WTC11 (cell line): Measurements from ENCODE around the gene TREH. TPM values are rescaled to one million over a fixed set of nuclear protein-coding genes. Genes with fewer than 3 reads are reported as not detected.

Source experiments
- ATAC-seq: fragments of 200-7000 bp; cut with Tn5 transposase; 2 replicates; pipeline ENCODE4 v1.10.0; 2021; ENCODE audit warnings: mild to moderate bottlenecking, moderate library complexity
- CTCF ChIA-PET: fragments of 300-600 bp; sonication (Branson Sonifier 250); formaldehyde crosslinking; loops from one replicate; lab custom pipeline; 2021; ENCODE audit warnings: antibody characterized with exemption; lab: Charles Lee
- POLR2A ChIA-PET: fragments of 350-600 bp; sonication (Branson Sonifier 250); formaldehyde crosslinking; loops from one replicate; lab custom pipeline; 2021; ENCODE audit warnings: antibody characterized with exemption; lab: Charles Lee
- DNase-seq: peaks from one replicate; pipeline ENCODE4 v3.0.0; 2021; ENCODE audit warnings: low spot score
- H3K27ac Mint-ChIP-seq: 2 replicates; pipeline ENCODE4 v1.8.0; 2021; ENCODE audit warnings: mixed read lengths
- H3K27me3 Mint-ChIP-seq: 2 replicates; pipeline ENCODE4 v1.8.0; 2021; ENCODE audit warnings: low read depth, mild to moderate bottlenecking, moderate library complexity, mixed read lengths
- H3K36me3 Mint-ChIP-seq: 2 replicates; pipeline ENCODE4 v1.8.0; 2021; ENCODE audit warnings: mixed read lengths
- H3K4me1 Mint-ChIP-seq: 2 replicates; pipeline ENCODE4 v1.8.0; 2022; ENCODE audit warnings: mixed read lengths
- H3K4me3 Mint-ChIP-seq: 2 replicates; pipeline ENCODE4 v1.8.0; 2021; ENCODE audit warnings: mild to moderate bottlenecking, moderate library complexity, mixed read lengths
- H3K9me3 Mint-ChIP-seq: 2 replicates; pipeline ENCODE4 v1.8.0; 2021; ENCODE audit warnings: mixed read lengths
- ATF1 ChIP-seq: sonication (generic); formaldehyde crosslinking; IDR thresholded peaks from 2 replicates; pipeline ENCODE4 v1.8.1; 2023; ENCODE audit warnings: mild to moderate bottlenecking, moderate library complexity, missing genetic modification reagents
- CREB1 ChIP-seq: sonication (generic); formaldehyde crosslinking; IDR thresholded peaks from 2 replicates; pipeline ENCODE4 v1.8.0; 2023; ENCODE audit warnings: mild to moderate bottlenecking, missing genetic modification reagents
- E2F4 ChIP-seq: sonication (generic); formaldehyde crosslinking; IDR thresholded peaks from 2 replicates; pipeline ENCODE4 v1.8.1; 2022; ENCODE audit warnings: low read depth, mild to moderate bottlenecking, moderate library complexity, missing genetic modification reagents, borderline replicate concordance
- ELF4 ChIP-seq: sonication (generic); formaldehyde crosslinking; IDR thresholded peaks from 2 replicates; pipeline ENCODE4 v1.8.1; 2022; ENCODE audit warnings: low read depth, mild to moderate bottlenecking, moderate library complexity, missing genetic modification reagents
- FOXJ3 ChIP-seq: sonication (generic); formaldehyde crosslinking; IDR thresholded peaks from 2 replicates; pipeline ENCODE4 v1.9.0; 2021; ENCODE audit warnings: missing genetic modification reagents, mild to moderate bottlenecking, borderline replicate concordance
- FOXK1 ChIP-seq: sonication (generic); formaldehyde crosslinking; IDR thresholded peaks from 2 replicates; pipeline ENCODE4 v1.8.0; 2022; ENCODE audit warnings: mild to moderate bottlenecking, moderate library complexity, missing genetic modification reagents
- GTF2I ChIP-seq: fragments of 250-450 bp; sonication (Bioruptor Pico); conservative IDR thresholded peaks from 2 replicates; pipeline ENCODE4 v1.4.0; 2021; ENCODE audit warnings: mild to moderate bottlenecking
- MYBL2 ChIP-seq: sonication (generic); formaldehyde crosslinking; IDR thresholded peaks from 2 replicates; pipeline ENCODE4 v1.8.1; 2023; ENCODE audit warnings: mild to moderate bottlenecking, moderate library complexity, missing genetic modification reagents
- NFE2L1 ChIP-seq: sonication (generic); formaldehyde crosslinking; IDR thresholded peaks from 2 replicates; pipeline ENCODE4 v1.8.1; 2023; ENCODE audit warnings: missing genetic modification reagents
- NR2C2 ChIP-seq: sonication (generic); formaldehyde crosslinking; IDR thresholded peaks from 2 replicates; pipeline ENCODE4 v1.8.0; 2022; ENCODE audit warnings: mild to moderate bottlenecking, missing genetic modification reagents
- PRRX2 ChIP-seq: fragments of 250-450 bp; sonication (Bioruptor Pico); IDR thresholded peaks from 2 replicates; pipeline ENCODE4 v1.8.0; 2021; ENCODE audit warnings: mild to moderate bottlenecking
- RELA ChIP-seq: sonication (generic); formaldehyde crosslinking; IDR thresholded peaks from 2 replicates; pipeline ENCODE4 v1.8.1; 2022; ENCODE audit warnings: missing genetic modification reagents, mild to moderate bottlenecking, borderline replicate concordance
- SP1 ChIP-seq: sonication (generic); formaldehyde crosslinking; conservative IDR thresholded peaks from 2 replicates; pipeline ENCODE4 v1.8.1; 2022; ENCODE audit warnings: missing genetic modification reagents
- STAT6 ChIP-seq: sonication (generic); formaldehyde crosslinking; conservative IDR thresholded peaks from 2 replicates; pipeline ENCODE4 v1.8.1; 2023; ENCODE audit warnings: mild to moderate bottlenecking, low read depth, missing genetic modification reagents, moderate library complexity
- TP53 ChIP-seq: sonication (generic); formaldehyde crosslinking; IDR thresholded peaks from 2 replicates; pipeline ENCODE4 v1.8.1; 2023; ENCODE audit warnings: mild to moderate bottlenecking, missing genetic modification reagents
- USF2 ChIP-seq: sonication (generic); formaldehyde crosslinking; IDR thresholded peaks from 2 replicates; pipeline ENCODE4 v1.8.1; 2023; ENCODE audit warnings: mild to moderate bottlenecking, missing genetic modification reagents, moderate library complexity
- ZBTB21 ChIP-seq: sonication (generic); formaldehyde crosslinking; IDR thresholded peaks from 2 replicates; pipeline ENCODE4 v1.8.1; 2023; ENCODE audit warnings: mild to moderate bottlenecking, missing genetic modification reagents, borderline replicate concordance
- ZNF121 ChIP-seq: sonication (generic); formaldehyde crosslinking; IDR thresholded peaks from 2 replicates; pipeline ENCODE4 v1.8.0; 2023; ENCODE audit warnings: missing genetic modification reagents
- ZNF396 ChIP-seq: fragments of 250-450 bp; sonication (Bioruptor Pico); IDR thresholded peaks from 2 replicates; pipeline ENCODE4 v1.8.0; 2021; ENCODE audit warnings: mild to moderate bottlenecking, moderate library complexity, borderline replicate concordance
- ZNF416 ChIP-seq: fragments of 250-450 bp; sonication (Bioruptor Pico); IDR thresholded peaks from 2 replicates; pipeline ENCODE4 v1.9.0; 2021; ENCODE audit warnings: mild to moderate bottlenecking, inconsistent platforms
- ZNF425 ChIP-seq: fragments of 250-450 bp; sonication (Bioruptor Pico); conservative IDR thresholded peaks from 2 replicates; pipeline ENCODE4 v1.9.0; 2021; ENCODE audit warnings: mild to moderate bottlenecking
- ZSCAN18 ChIP-seq: fragments of 250-450 bp; sonication (Bioruptor Pico); IDR thresholded peaks from 2 replicates; pipeline ENCODE4 v2.1.2; 2022; ENCODE audit warnings: mild to moderate bottlenecking, moderate library complexity
- total RNA-seq: library from RNA; stranded (reverse); gene quantifications from 3 replicates; pipeline ENCODE4 v1.2.3, GENCODE V29; 2021

Gene TREH
- total RNA-seq, 1 experiment from 2014 or later = not detected

- TF ChIP-seq RELA (no peak), NR2C2 (CRISPR knock-in tag) (no peak), ZNF396 (CRISPR knock-in tag) (no peak), ZNF416 (CRISPR knock-in tag) (no peak), ZNF121 (no peak), FOXK1 (no peak), ELF4 (CRISPR knock-in tag) (no peak)
Measured at GRCh38 chr11:118643142-118643994, 36.1 kb downstream of the TREH start (continued).

GRCh38 chr11:118641397-118642019 lies 37.9 kb downstream of the TREH start:
- DNase-seq (no peak), ATAC-seq (no peak)
- Mint-ChIP-seq H3K27me3 (no peaks in the 10 kb centered on the region), H3K27ac (no peak overlapping the region), H3K36me3 (peaks cover 37% of the 10 kb centered on the region), H3K9me3 (no peaks in the 10 kb centered on the region), H3K4me3 (no peak overlapping the region), H3K4me1 (no peaks in the 10 kb centered on the region)
- no peak for TF ChIP-seq MYBL2 (CRISPR knock-in tag)
- no peak for TF ChIP-seq ZBTB21 (CRISPR knock-in tag)
- TF ChIP-seq STAT6 = no peak
- no peak for TF ChIP-seq TP53 (CRISPR knock-in tag)
- no peak for TF ChIP-seq FOXJ3 (CRISPR knock-in tag)
- no peak for TF ChIP-seq ELF4 (CRISPR knock-in tag)
- TF ChIP-seq SP1 (CRISPR knock-in tag) = no peak
- TF ChIP-seq ZNF416 (CRISPR knock-in tag) = no peak
- no peak for TF ChIP-seq ATF1 (CRISPR knock-in tag)
- no peak for TF ChIP-seq NFE2L1 (CRISPR knock-in tag)
- TF ChIP-seq ZSCAN18 (CRISPR knock-in tag) = no peak
- ChIA-PET POLR2A (interaction anchor here (0.5 kb wide), 1 partner anchor 17 kb away, joined by 4 read pairs; no protein-coding TSS in a partner anchor), CTCF (interaction anchor here (0.7 to 1.5 kb wide), 2 partner anchors 17 to 338 kb away, joined by 3 to 4 read pairs; no protein-coding TSS in a partner anchor)

GRCh38 chr11:118640332-118641154 lies 38.9 kb downstream of the TREH start:
- H3K9me3 Mint-ChIP-seq = no peaks in the 10 kb centered on the region
- H3K36me3 Mint-ChIP-seq = peaks cover 36% of the 10 kb centered on the region
- ATAC-seq = no peak
- ChIA-PET POLR2A (no interaction called here), CTCF (interaction anchor here (1.5 to 2.1 kb wide), 2 partner anchors 18 to 46 kb away, joined by 4 to 12 read pairs; no protein-coding TSS in a partner anchor)
- no peaks in the 10 kb centered on the region for H3K27me3 Mint-ChIP-seq
- H3K4me1 Mint-ChIP-seq = peaks cover 9% of the 10 kb centered on the region
- no peak for DNase-seq
- no peak overlapping the region for H3K4me3 Mint-ChIP-seq
- H3K27ac Mint-ChIP-seq = no peak overlapping the region
- TF ChIP-seq E2F4 = no peak
- no peak for TF ChIP-seq USF2 (CRISPR knock-in tag)
- TF ChIP-seq GTF2I = no peak
- TF ChIP-seq PRRX2 = no peak
- TF ChIP-seq ZNF425 = no peak
- no peak for TF ChIP-seq CREB1 (CRISPR knock-in tag)
